GM20000 (cell line): ENCODE results near the gene LHFPL2.
"Not testable (repeated sequence)": the region's sequence is repeated elsewhere in the genome, so short reads cannot be mapped to it uniquely, and the experiment has no call there.

ENCODE experiments used
- DNase-seq: peaks from one replicate; pipeline ENCODE4 v3.0.0; 2012; ENCODE audit warnings: low spot score
- TF ChIP-seq, protein P1 (sequence below): IDR thresholded peaks from 2 replicates; pipeline ENCODE4 v1.5.1; 2012; ENCODE audit warnings: mild to moderate bottlenecking, control low read depth; ENCODE audit errors: extremely low read depth, missing control alignments

The LHFPL2 gene

DNA sequence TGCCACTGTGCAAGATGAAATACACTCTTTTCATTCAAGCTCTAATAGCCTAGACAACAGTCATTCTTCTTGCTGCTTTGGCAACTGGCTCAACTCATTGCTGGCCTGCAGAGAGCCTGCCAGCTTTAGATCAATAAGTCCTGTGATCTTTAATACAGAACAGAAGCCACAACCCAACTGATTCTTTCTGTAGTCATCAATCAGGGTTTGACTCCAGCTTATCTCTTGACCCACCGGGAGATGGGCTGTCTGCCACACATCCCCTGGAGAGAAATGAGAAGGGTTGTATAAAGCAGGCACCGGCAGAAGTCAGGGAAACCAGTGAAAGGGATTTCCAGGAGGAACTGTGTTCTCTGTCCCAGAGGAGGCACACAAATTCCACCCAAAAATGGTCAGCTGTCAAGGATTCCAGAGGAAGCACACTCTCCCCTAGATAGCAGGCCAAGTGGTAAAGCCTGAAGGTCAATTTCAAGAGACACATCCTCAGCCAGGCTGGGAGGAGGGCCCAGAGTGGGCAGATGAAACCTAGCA, 24.5 kb downstream of the LHFPL2 start:
- no peak for DNase-seq
- TF ChIP-seq, protein P1, sequence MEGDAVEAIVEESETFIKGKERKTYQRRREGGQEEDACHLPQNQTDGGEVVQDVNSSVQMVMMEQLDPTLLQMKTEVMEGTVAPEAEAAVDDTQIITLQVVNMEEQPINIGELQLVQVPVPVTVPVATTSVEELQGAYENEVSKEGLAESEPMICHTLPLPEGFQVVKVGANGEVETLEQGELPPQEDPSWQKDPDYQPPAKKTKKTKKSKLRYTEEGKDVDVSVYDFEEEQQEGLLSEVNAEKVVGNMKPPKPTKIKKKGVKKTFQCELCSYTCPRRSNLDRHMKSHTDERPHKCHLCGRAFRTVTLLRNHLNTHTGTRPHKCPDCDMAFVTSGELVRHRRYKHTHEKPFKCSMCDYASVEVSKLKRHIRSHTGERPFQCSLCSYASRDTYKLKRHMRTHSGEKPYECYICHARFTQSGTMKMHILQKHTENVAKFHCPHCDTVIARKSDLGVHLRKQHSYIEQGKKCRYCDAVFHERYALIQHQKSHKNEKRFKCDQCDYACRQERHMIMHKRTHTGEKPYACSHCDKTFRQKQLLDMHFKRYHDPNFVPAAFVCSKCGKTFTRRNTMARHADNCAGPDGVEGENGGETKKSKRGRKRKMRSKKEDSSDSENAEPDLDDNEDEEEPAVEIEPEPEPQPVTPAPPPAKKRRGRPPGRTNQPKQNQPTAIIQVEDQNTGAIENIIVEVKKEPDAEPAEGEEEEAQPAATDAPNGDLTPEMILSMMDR, result no peak

DNA sequence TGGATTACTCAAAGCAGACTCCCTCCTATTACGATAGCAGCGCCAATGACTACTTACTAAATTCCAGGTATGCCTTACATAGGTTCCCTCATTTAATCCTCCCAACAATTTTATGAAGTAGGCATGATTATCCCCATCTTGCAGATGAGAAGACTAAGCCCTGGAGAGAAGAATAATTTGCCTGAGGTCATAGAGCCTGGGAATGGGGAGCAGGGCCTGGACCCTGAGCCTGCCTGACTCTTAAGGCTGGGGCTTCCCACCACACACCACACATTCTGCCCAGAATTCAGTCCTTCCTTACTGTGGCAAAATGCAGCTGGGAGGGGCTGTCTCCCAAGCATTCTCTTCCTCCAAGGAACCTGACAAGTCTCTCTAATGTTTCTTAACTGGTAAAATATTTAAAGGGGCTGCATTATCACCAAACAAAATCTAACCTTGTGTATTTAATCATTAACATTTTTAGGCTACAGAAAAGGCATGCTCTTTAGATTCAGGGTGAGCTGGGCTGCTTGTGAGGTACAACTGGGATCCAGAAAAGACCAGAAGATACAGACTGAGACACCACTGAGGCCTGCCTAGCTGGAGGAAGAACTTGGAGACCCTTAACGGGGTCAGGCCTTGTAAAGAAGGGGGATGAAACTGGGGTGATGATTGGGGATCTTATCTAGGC, 26.1 kb downstream of the LHFPL2 start:
- DNase-seq, result no peak

DNA sequence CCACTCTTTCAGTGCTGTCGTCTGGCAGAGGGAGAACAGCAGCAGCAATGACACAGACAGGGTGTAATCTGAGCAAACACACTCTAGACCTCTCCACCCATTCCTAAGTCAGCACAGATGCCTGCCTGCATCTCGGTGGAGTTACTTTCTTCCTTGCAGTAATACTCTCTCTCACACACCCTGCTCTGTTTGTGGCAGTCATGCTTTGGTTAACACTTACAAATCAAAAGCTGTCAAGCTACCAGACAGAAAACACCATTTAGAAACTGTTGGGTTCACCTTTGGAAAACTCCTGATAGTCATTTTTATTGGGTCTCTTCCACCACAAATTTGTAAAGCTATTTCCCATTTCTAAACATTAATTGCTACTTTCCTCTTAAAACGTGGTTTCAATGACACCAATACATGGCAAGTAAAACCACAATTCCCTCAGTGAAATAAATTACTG, 27.3 kb downstream of the LHFPL2 start:
- no peak for DNase-seq
- TF ChIP-seq, protein P1, result no peak

More for the DNA sequence above, 26.1 kb downstream of the LHFPL2 start:
- TF ChIP-seq, protein P1, result no peak

DNA sequence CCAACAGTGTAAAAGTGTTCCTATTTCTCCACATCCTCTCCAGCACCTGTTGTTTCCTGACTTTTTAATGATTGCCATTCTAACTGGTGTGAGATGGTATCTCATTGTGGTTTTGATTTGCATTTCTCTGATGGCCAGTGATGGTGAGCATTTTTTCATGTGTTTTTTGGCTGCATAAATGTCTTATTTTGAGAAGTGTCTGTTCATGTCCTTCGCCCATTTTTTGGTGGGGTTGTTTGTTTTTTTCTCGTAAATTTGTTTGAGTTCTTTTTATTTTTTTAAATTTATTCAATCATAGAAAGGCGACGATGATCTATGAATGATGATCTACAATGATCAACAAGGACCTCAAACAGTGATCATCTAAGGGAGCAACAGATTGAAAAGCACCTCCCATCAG, 28.5 kb downstream of the LHFPL2 start:
- DNase-seq, result not testable (repeated sequence)

DNA sequence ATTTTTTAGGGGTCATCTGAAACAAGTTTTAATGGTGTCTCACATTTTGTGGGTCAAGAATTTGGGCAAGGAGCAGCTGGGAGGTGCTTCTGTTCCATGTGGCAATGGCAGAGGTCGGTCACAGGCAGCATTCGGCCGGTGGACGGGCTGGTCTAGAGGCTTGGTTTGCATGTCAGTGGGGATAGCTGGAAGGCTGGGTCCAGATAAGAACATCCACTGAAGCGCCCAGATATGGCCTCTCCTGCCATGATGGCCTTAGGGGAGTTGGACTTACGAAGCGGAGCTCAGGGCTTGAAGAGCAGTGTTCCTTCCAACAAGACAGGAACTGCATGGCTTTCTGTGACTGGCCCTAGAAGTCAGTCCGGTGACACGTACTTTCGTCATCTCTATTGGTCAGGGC, 30.3 kb downstream of the LHFPL2 start:
- DNase-seq, result no peak
- TF ChIP-seq, protein P1, result no peak

DNA sequence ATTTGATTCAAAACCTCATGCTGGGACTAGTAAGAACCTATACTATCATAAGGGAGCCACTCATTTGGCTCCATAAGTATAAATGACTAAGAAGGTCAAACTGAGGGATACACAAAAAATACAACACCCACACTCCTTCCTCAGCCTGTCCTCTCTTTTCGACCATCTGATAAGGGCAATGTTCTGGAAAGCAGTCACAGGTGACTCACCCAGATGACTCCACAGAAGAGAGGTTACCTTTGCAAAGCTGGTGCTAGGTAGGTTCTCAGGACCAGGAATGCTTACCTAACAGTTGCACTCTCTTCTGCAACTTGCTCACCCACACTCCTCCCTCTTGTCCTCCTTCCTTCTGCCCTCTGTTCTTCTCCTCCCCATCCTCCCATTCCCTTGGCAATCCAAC, 32.9 kb downstream of the LHFPL2 start:
- no peak for DNase-seq

DNA sequence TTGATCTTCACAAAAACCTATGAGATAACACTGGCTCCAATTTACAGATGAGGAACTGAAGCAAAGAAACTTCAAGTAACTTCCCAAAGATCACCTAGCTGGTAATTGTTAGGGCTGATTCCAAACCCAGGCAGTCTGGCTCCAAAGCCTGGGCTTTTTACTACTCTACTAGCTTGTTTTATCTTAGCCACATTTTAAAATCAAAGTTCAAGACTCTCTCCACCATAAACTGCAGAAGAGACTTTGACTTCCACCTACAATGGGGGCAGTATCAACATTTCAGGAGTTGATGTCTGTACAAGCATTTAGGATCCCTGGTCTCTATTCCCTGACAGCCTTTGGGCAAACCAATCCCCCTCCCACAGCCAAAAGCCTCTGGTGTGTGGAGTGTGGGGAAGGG, 33.8 kb downstream of the LHFPL2 start:
- no peak for DNase-seq
- TF ChIP-seq, protein P1, result no peak

More for the DNA sequence above, 32.9 kb downstream of the LHFPL2 start:
- TF ChIP-seq, protein P1, result no peak

DNA sequence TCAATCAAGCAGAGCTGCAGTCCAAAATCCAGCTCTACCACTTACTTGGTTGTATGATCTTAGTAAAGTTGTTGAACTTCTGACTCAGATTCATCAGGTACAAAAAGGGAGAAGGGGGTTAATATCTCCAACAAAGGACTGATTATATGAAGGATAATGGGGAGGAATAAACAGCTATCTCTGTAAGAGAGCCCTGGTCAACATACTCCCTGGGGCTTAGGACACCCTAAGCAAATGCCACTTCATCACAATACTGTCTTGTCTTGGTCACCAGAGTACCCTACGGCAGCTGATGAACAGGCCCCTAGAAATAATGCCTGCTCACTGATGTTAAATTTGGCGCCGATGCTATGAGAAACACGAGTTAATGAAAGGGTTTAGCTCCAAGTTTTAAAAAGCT, 34.8 kb downstream of the LHFPL2 start:
- DNase-seq, result no peak
- TF ChIP-seq, protein P1, result no peak
